Left ventricle myocardium inferior (tissue), 1 donor: ENCODE measurements around the gene CD1D. TPM values are rescaled to one million over a fixed set of nuclear protein-coding genes. Genes with fewer than 3 reads are reported as not detected.
"Not testable (repeated sequence)": the region's sequence is repeated elsewhere in the genome, so short reads cannot be mapped to it uniquely, and the experiment has no call there.

Source experiments
- DNase-seq: peaks from one replicate; pipeline ENCODE4 v3.0.0-alpha.2; 2020
- H3K27ac ChIP-seq: fragments of 200-600 bp; replicated peaks from 2 replicates; pipeline ENCODE4 v1.8.0; 2021
- H3K27me3 ChIP-seq: fragments of 200-600 bp; 2 replicates; pipeline ENCODE4 v1.8.0; 2021; ENCODE audit warnings: low read depth
- H3K36me3 ChIP-seq: fragments of 200-600 bp; 2 replicates; pipeline ENCODE4 v1.8.0; 2021
- H3K4me1 ChIP-seq: fragments of 200-600 bp; 2 replicates; pipeline ENCODE4 v1.8.0; 2021
- H3K4me3 ChIP-seq: fragments of 200-600 bp; 2 replicates; pipeline ENCODE4 v1.8.0; 2021; ENCODE audit warnings: mild to moderate bottlenecking, moderate library complexity
- H3K9me3 ChIP-seq: fragments of 200-600 bp; replicated peaks from 2 replicates; pipeline ENCODE4 v1.8.0; 2021
- intact Hi-C: fragments of 100-400 bp; cut with micrococcal nuclease; formaldehyde crosslinking; loops from one replicate; pipeline ENCODE4 v1.11.0; 2022
- total RNA-seq: library from RNA; stranded (reverse); fragmentation: NEBNext Ultra II Directional; extraction: Animal tissue kit (Norgen Biotek cat#: 25700); gene quantifications from one replicate; pipeline ENCODE4 v1.2.1, GENCODE V29; 2021
- TF ChIP-seq, protein P1 (sequence below): fragments of 200-600 bp; IDR thresholded peaks from 2 replicates; pipeline ENCODE4 v1.8.0; 2021; ENCODE audit warnings: antibody characterized with exemption, mild to moderate bottlenecking, borderline replicate concordance
- donor health status: DM: no; HTN: yes; CAD: no; lungs with severe emphysema.

Gene CD1D
- total RNA-seq, 1 donor from 2014 or later = 1.4 TPM

GRCh38 chr1:158212320-158212719, 31.6 kb downstream of the CD1D start:
- Histone ChIP-seq H3K27ac (no peak overlapping the region), H3K4me1 (no peaks in the 10 kb centered on the region), H3K27me3 (peaks cover 36% of the 10 kb centered on the region), H3K9me3 (no peaks in the 10 kb centered on the region), H3K4me3 (no peak overlapping the region), H3K36me3 (no peaks in the 10 kb centered on the region)
- DNase-seq = no peak
- intact Hi-C loops = no loop called here
- TF ChIP-seq, protein P1, sequence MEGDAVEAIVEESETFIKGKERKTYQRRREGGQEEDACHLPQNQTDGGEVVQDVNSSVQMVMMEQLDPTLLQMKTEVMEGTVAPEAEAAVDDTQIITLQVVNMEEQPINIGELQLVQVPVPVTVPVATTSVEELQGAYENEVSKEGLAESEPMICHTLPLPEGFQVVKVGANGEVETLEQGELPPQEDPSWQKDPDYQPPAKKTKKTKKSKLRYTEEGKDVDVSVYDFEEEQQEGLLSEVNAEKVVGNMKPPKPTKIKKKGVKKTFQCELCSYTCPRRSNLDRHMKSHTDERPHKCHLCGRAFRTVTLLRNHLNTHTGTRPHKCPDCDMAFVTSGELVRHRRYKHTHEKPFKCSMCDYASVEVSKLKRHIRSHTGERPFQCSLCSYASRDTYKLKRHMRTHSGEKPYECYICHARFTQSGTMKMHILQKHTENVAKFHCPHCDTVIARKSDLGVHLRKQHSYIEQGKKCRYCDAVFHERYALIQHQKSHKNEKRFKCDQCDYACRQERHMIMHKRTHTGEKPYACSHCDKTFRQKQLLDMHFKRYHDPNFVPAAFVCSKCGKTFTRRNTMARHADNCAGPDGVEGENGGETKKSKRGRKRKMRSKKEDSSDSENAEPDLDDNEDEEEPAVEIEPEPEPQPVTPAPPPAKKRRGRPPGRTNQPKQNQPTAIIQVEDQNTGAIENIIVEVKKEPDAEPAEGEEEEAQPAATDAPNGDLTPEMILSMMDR = no peak

GRCh38 chr1:158223445-158223844, 42.8 kb downstream of the CD1D start:
- H3K27ac ChIP-seq, H3K9me3 ChIP-seq, H3K4me1 ChIP-seq, H3K36me3 ChIP-seq, H3K4me3 ChIP-seq, DNase-seq, intact Hi-C loops: not testable (repeated sequence)
- peaks cover 12% of the 10 kb centered on the region for H3K27me3 ChIP-seq

- DNase-seq = no peak
- Histone ChIP-seq H3K27ac (no peak overlapping the region), H3K36me3 (no peaks in the 10 kb centered on the region), H3K9me3 (peaks cover 24% of the 10 kb centered on the region), H3K4me3 (no peak overlapping the region), H3K27me3 (peaks cover 21% of the 10 kb centered on the region), H3K4me1 (no peaks in the 10 kb centered on the region)
- TF ChIP-seq, protein P1 = no peak
- intact Hi-C loops = no loop called here
These were observed 47.4 kb downstream of the CD1D start for GRCh38 chr1:158227904-158228623.

Other genes starting within 250 kb of the CD1D start
- gene KIRREL1, start 187.2 kb upstream of the CD1D start, total RNA-seq = 7.3 TPM
- not detected for gene CD1A, start 73.5 kb downstream of the CD1D start, total RNA-seq
- gene CD1C, start 109.0 kb downstream of the CD1D start, total RNA-seq = 0.41 TPM
- not detected for gene CD1B, start 150.6 kb downstream of the CD1D start, total RNA-seq
- gene CD1E, start 173.0 kb downstream of the CD1D start, total RNA-seq = not detected
- gene OR10T2, start 218.6 kb downstream of the CD1D start, total RNA-seq = not detected
- gene OR10K2, start 245.3 kb downstream of the CD1D start, total RNA-seq = not detected